ENCODE measurements around the gene BOLL.
"Not testable (repeated sequence)": the region's sequence is repeated elsewhere in the genome, so short reads cannot be mapped to it uniquely, and the experiment has no call there.

BOLL gene

DNA sequence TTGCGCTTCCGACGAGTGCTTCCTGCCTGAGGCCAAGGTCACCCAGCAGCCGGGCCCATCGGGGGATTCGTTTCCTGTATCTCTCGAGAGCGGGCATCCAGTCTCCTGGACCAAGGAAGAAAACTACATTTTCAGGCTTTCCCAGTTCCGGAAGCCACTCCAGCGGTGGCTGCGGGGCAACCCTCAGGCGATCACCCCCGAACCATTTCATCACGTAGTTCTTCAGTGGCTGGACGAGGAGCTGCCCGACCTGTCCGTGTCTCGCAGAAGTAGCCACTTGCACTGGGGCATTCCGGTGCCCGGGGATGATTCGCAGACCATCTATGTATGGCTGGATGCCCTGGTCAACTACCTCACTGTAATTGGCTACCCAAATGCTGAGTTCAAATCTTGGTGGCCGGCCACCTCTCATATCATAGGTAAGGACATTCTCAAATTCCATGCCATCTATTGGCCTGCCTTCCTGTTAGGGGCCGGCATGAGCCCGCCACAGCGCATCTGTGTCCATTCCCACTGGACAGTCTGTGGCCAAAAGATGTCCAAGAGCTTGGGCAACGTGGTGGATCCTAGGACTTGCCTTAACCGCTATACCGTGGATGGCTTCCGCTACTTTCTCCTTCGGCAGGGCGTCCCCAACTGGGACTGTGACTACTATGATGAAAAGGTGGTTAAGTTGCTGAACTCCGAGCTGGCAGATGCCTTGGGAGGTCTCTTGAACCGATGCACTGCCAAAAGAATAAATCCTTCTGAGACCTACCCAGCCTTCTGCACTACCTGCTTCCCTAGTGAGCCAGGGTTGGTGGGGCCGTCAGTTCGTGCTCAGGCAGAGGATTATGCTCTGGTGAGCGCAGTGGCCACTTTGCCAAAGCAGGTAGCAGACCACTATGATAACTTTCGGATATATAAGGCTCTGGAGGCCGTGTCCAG lies 78.9 kb downstream of the BOLL start:
- DNase-seq (ENCODE audit: low read depth): no peak

GRCh38 chr2:197705121-197705911 lies 79.8 kb downstream of the BOLL start, which contains the start of gene MARS2:
Gene MARS2, plus strand, starts transcription at chr2:197705369. Its CDS starts 37 bp downstream, at chr2:197705406.
- peak; percentile 93 for DNase-seq (ENCODE audit: low read depth)

- no peak for DNase-seq (ENCODE audit: low read depth)
Measured at GRCh38 chr2:197704434-197705120, 80.5 kb downstream of the BOLL start.

GRCh38 chr2:197700960-197701359 lies 84.2 kb downstream of the BOLL start:
- DNase-seq (ENCODE audit: low read depth): no peak

DNA sequence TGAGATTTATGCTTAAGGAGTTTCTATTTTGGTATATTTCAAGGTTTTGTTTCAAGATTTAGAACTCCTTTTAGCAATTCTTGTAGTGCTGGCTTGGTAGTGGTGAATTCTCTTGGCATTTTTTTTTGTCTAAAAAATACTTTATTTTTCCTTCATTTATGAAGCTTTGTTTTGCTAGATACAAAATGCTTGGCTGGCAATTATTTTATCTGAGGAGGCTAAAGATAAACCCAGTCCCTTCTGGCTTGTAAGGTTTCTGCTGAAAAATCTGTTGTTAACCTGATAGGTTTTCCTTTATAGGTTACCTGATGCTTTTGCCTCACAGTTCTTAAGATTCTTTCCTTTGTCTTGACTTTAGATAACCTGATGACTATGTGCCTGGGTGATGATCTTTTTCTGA lies 85.4 kb downstream of the BOLL start:
- DNase-seq (ENCODE audit: low read depth): not testable (repeated sequence)

DNA sequence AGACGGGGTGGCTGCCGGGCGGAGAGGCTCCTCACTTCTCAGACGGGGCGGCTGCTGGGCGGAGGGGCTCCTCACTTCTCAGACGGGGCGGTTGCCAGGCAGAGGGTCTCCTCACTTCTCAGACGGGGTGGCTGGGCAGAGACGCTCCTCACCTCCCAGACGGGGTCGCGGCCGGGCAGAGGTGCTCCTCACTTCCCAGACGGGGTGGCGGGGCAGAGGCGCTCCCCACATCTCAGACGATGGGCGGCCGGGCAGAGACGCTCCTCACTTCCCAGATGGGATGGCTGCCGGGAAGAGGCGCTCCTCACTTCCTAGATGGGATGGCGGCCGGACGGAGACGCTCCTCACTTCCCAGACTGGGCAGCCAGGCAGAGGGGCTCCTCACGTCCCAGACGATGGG lies 88.5 kb downstream of the BOLL start:
- not testable (repeated sequence) for DNase-seq (ENCODE audit: low read depth)

DNA sequence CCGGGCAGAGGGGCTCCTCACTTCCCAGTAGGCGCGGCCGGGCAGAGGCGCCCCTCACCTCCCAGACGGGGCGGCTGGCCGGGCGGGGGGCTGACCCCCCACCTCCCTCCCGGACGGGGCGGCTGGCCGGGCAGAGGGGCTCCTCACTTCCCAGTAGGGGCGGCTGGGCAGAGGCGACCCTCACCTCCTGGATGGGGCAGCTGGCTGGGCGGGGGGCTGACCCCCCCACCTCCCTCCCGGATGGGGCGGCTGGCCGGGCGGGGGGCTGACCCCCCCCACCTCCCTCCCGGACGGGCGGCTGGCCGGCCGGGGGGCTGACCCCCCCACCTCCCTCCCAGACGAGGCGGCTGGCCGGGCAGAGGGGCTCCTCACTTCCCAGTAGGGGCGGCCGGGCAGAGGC lies 89.1 kb downstream of the BOLL start:
- not testable (repeated sequence) for DNase-seq (ENCODE audit: low read depth)

- DNase-seq (ENCODE audit: low read depth): not testable (repeated sequence)
Measured at GRCh38 chr2:197695206-197695605, 89.9 kb downstream of the BOLL start.

DNA sequence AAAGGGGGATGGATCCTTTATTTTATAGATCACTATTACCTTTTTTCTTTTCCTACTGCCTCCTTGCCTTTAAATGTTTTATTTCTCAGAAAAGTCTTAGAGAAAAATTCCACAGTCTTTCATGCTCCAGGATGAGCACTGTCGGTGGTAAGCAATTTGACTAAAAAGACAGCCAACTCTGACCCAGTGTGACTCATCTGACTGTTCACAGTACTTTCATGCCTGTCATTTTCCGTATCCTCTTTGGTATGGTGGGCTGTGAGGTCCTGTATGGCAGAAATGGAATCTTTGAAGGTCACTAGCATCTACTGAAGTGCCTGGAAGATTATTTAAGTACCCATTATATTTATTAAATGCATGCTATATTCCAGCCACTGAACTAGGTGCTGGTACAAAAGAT lies 107.6 kb downstream of the BOLL start:
- no peak for DNase-seq (ENCODE audit: low read depth)

DNA sequence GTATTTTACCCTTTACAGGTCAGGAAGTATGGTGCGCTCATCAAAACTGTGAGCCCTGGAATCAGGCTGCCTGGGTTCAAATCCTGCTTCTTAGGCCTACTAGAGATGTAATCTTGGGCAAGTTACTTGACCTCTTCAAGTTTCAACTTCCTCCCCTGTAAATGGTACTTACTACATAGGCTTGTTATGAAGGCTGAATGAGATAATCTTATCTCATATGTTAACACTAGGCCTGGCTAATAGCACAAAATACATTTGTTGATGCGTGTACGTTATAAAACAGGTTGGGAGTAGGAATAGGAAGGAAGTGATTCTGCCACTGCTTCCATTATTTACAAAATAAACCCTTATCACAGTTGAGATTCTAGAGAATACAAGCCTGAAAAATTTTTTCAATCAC lies 108.1 kb downstream of the BOLL start:
- DNase-seq (ENCODE audit: low read depth): no peak
